Stimulated activated CD8-positive, alpha-beta memory T cell treated with anti-CD3 and anti-CD28 coated beads, Interleukin-15, amount 100 ng/mL, for 24 hours (primary cell): ENCODE results near the gene IKZF2.

Experiments used
- DNase-seq: peaks from one replicate; pipeline ENCODE4 v3.0.0-alpha.2; 2020; ENCODE audit warnings: low read depth

The IKZF2 gene

DNA sequence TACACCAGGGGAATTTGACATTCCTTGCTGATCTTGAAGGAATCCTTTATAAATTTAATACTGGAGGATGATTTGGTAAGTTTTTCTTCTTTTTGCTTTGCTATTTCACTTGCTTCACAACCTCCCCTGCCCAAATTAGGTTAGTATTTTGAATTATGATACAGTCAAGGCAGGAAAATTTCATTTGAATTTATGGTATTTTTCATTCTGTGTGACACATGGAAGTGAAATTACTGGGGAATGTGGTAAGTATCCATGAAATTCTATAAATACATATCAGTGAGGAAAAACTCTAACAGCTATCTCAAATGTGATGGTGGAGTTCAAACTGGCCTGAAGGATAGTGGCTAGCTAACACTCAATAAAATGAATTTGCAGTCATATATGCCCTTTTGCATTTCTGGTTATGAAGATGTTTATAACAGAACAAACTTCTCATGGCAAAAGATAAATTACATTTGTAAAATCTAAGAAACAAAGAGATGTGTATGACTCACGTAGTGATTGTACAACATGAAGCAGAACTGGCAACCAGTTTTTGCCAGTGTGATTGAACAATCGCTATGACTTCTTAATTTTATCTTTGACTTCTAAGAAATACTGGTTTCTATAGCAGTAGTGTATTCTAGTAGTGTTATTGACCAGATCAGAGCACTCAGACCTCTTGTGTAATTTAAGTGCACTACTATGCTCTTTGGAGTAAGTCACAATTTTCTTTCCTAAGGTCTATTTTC lies 152.6 kb downstream of the IKZF2 start:
- DNase-seq: no peak

DNA sequence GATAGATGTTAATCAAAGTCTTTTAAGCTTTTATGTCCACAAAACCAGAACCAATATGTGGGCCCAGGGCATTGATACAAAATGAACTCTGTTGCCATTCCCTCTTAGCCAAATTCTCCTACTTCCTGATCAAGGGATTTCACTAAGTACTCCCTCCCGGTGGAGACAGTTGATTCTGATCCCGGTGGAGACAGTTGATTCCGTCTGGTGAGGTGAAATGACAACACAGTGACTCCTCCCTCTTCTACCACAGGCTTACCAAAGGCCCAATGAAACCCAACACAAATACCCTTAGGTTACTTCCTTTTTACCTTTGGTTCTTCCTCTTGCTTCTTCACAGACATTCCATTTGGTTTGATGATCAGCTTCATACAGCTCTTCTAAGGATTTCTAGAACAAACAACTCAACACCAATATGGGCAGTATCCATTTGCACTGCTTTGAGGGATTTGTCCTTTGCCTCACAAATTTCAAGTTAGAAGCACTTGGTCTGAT lies 153.8 kb downstream of the IKZF2 start:
- no peak for DNase-seq

DNA sequence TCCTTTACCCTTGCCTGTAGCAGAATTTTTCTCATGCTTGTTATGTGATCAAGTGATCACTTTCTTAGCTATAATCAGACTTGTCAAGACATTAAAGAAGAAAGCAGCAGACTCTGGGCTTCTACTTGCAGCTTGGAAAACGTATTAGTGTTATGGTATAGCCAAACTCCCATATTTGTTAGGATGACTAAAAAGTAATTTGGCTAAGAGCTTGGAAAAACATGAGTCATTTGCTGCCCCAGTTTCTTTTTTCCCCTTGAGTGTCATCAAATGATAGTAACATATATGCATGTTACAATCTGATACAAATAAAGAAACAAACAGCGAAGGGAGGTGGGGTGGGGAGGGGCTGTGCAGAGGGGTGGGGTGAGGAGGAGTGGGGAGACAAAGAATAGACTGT lies 155.5 kb downstream of the IKZF2 start:
- no peak for DNase-seq

DNA sequence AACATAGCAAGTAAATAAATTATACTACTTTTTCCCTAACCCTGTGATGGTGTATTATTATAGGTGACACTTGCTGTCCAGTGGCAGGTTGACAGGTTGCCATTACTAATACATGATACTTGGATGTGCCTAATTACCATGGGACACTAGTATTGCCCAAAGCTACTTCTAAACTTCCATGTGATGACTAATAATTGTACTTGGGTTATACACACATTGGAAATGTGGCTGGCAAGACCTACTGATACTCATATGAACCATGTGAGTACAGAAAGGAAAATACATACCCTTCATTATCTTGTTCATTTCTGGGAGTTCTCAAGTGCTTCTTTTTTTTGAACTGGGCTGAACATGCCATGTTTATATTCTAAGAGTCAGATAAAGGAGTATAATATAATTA lies 156.4 kb downstream of the IKZF2 start:
- no peak for DNase-seq

DNA sequence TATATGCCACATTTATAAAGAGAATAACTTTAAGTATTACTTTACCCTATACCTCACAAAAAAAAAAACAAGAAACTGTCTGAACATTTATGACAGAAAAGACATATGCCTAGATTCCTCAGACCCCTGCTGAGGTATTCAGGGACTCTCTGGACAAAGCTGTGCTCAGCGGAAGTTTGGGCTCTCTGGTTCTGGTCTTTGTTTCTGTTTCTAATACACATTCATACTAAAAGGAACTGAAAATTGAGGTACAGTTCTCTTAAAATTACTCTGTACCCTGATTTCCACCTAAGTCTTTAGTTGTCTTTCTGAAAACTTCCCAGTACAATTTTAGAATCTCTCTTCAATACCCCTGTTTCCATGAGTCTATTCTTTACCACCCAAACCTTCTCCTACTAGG lies 160.3 kb downstream of the IKZF2 start:
- DNase-seq: no peak

DNA sequence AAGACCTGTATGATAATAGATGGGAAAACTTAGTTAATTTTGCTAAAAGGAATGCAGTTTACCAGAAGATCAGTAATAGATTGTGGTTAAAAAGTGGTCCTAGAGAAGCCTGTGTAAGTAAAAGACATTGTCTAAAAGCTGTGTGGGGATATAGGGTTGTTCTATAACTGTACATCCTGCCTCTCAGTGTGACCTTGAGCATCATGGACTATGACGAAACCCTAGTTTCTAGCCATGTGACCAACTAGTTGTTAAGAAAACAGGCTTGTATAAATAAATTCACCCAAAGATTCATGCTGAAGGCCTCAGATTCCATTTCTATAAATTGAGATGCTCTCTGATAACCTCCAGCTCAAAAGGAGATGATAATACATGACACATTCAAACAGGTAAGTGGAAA lies 160.7 kb downstream of the IKZF2 start:
- DNase-seq: no peak

DNA sequence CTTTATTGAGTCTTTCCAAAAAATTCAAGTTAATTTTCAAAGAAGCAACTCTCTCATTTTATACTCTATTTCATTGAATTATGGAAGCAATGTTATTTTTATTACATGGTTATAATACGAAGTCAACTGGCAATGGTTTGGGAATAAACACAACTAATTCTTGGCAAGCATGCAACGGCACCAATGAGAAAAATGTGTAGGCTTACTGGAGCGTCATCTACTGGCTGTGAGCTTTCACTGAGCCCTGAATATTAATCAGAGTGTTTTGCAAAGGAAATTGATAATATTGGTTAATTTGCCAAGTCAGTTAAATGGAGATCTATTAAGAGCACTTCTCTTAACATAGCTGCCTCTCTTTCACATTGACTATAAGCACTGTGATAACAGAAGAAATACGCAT lies 163.9 kb downstream of the IKZF2 start:
- DNase-seq: no peak

DNA sequence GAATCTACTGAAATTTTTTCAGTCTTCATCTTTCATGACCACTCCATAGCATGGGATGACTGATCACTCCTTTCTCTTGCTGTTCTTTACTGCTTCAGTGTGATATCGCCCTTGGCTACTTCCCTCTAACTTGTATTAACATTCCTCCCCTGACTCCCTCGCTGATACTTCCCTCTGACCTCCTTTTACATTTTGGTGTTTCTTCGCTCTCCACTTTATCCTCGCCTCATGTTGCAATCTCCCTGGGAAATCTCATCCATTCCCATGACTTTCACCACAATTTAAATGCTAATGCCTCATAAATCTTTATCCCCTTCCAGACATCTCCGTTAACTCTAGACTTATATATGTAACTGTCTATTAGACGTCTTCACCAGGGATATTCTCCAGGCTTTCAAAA lies 167.3 kb downstream of the IKZF2 start:
- DNase-seq: no peak

DNA sequence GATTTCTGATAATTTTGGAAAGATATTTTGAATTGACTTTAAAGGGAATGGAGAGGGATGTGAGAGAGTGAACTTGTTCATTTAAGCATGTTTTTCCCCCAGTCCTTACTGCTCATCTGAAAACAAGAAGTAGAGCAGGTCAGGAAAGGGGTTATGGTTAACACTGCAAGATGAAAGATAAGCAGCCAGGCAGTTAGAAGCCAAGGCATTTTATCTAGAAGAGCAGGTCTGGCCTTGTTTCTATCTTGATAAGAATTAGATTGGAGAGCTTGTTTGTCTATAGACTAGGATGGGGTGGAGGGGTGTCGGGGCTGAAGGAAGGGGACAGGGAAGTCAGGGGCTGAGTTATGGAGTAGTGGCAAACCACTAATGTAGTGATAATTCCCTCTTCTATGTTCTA lies 171.6 kb downstream of the IKZF2 start:
- DNase-seq: no peak

DNA sequence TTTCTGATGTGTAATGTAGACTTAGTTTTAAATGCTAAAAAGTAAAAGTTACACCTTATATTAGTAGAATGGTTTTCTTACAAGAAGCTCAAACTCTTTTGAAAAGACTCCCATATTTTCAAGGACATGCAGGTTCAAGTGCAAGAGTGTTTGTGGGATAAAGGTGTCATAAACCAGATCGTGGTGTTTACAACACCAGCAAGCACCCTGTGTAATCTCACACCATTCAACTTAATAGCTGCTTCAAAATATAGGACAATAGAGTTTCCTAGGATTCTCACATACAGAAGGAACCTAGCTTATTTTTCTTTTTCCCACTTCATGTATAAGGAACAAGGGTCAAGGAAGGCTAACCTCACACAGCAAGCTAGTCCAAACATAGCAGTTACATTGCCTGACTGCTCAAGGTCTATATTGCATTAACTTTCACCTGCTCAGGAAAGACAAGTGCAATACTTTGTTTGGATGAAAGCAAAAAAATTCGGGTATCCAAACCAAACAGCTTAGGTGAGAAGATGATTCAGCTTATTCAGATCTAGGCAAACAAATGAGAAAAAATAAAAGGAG lies 172.3 kb downstream of the IKZF2 start:
- no peak for DNase-seq

DNA sequence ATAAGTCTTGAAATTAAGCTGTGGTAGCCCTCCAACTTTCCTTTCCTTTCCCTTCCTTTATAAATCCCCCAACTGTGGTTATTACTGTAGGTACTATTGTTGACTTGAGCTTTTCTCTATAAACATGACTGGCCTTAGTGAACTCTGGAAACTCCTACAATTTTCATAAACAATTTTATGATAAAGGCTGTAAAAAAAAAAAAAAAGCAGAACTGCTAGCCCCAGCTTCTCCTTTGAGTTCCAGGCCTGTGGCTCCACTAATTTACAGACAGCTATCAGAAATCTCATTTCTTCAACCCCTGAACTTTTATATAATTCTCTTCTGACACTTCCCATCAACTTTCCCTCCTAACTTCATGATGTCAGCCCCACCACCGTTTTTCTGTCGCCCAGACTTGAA lies 174.3 kb downstream of the IKZF2 start:
- no peak for DNase-seq

DNA sequence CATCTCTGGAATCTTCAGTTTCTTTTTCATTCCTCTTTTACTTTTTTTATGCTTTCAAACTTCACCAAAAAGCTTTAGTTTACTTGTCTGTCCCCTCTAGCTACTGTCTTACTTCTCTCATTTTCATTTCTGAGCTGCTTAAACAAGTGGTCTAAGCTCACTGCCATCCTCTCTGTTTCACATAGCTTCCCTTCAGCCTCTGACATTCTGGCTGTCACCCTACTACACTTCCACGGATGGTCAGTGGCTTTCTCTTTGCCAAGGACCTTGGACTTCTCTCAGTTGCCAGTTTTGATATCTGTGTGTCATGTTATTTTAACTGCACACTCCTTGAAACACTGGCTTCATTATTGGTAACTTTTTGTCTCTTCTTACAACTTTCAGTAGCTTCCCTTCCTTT lies 176.1 kb downstream of the IKZF2 start:
- no peak for DNase-seq

DNA sequence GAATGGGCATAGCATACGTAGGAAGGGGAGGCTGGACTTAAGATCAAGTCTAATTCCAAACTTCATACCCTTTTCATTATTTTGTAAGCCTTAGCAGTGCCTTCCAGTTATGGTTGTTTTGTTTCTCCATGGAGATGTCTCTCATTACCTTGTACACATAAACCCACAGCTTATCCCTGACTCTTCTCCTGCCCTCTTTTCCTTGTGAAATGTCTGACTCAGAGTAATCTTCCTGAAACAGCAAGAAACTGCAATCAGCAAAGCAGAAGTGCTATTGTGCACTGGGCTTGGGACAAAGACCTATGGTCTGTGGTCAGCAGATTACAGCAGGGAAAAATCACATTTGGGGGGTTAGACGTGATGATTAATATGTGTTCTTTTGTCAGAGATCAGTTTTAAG lies 176.7 kb downstream of the IKZF2 start:
- DNase-seq: no peak

DNA sequence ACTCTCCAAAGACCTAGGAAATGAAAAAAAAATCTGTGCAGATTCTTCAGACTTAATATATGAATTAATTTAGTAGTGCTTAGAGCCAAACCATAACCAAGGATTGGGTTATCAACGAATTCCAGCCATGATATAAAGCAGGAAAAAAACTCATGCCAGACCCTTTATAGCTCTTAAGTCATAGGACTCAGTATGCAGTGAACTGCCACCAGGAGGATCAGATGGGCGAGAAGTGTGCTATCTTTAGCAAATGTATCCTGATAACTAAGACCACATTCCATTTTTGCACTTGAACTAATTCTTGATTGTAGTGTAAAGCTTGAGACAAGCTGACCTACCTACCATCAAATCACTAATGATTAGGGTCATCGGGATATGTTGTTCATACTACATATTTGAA lies 178.1 kb downstream of the IKZF2 start:
- no peak for DNase-seq

DNA sequence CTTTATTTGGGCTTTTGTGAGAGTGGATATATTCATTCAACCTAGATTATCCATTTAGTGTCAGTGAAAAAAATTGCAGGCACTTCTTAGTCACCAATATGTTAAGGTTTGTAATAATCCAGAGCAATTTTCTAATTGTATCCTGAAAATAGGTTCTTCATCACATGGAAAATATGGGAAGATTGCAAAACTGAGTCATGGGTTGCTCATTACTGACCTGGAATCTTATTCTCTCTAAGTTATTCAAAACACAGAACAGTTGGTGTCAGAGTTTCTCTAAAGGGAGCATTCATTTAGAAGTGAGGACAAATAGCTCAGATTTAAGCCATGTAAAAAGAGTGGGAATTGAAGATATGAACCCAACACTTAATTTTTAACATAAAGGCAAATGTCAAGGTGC lies 181.3 kb downstream of the IKZF2 start:
- DNase-seq: no peak

DNA sequence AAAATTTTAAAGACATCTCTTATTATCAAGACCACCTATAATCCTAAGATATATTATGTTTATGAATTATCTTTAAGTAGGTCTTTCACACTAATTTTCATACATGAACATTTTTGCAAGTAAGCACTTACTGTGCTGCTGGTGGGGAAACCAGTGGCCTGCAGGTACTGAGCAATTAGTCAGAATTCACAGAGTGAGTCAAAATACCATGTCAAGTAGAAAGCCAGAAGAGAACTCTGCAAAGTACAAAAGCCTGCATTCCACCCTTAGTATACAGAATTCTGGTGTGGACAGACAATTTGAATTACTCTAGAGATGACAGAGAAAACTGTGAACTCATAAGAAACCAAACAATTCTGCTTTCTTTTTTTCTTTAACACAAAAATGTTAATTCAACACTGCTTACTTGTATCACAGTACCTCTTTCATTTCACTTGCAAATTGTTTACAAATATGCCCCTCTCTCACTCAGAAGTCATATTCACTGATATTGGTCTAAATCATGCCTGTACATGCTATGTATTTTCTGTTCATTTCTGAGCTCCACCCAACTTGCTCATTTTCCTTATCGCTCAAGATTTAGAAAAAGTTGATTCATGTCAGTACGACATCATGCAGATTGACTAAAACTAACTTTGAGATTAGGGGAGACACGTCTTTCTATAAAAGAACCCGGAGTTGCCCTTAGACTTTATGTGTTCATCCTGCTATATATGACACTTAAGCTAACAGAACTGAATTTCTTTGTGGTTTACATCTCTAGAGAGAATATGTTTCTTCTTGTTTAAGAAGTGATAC lies 182.9 kb downstream of the IKZF2 start:
- no peak for DNase-seq

DNA sequence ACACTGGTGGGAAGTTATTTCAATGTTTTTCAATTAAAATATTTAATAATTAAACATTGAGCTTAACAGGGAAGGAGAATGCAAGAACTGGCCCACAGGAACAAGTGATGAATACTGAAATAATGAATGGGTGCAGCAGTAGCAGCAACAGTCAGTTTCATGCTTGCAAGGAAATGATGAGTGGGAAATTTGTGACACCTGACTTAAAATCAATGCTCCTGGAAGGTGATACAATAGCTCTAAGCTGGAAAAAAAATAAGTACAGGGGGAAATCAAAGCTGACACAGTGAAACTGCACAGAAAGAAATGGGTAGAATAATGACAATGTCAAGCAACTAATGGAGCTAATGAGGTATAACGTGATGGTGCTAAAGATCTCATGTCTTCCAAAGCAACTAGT lies 184.5 kb downstream of the IKZF2 start:
- DNase-seq: no peak

DNA sequence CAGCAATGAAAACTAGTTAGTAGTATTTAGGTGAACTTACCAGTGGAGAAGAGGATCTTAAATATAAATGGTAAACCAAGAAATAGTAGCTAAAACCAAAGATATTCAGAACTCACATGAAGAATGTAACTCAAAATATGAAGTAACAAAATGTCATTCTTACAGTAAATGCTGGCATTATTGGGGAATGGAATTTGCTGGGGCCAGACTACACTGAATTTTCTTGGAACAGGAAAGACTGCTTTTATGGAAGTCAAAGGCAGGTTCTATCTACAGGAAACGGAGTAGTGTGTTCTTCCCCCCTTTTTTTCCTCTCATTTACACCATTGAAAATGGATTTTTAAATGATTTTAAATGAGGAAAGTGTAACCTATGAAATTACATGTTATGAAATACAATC lies 188.7 kb downstream of the IKZF2 start:
- no peak for DNase-seq

DNA sequence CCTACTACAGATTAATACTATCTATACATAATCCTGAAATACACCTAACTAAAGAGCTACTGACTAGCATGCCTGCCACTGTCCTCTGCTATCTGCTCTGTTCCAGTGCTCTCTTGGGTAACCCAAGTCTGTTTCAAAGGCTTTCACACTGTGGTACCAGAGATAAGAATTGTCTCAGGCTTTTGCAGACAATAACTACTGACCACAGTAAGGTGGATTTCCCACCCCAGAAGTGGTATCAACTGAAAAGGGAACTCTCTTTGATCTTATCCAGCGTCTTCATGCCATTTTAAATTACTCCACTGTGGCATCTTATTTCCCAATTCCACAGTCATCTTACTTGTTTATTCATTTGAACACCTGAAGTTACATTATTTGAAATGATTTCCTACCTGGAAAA lies 190.2 kb downstream of the IKZF2 start:
- no peak for DNase-seq

DNA sequence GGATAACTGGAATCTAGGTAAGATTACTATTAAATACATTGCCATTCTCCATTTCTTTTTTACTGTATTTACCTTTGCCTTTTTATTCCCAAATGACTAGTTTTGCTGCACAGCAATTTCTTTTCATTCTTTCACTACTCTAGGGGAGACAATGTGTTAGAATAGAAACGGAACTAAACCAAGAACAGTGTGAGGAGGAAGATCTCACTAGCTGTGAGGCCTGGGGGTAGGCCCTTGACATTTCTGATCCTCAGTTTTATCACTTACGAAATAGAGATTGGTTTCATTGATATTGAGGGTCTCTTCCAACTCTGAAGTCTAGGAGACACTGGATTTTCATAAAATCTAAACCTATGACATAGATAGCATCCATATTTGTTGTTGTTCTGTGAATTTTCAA lies 191.1 kb downstream of the IKZF2 start:
- no peak for DNase-seq

DNA sequence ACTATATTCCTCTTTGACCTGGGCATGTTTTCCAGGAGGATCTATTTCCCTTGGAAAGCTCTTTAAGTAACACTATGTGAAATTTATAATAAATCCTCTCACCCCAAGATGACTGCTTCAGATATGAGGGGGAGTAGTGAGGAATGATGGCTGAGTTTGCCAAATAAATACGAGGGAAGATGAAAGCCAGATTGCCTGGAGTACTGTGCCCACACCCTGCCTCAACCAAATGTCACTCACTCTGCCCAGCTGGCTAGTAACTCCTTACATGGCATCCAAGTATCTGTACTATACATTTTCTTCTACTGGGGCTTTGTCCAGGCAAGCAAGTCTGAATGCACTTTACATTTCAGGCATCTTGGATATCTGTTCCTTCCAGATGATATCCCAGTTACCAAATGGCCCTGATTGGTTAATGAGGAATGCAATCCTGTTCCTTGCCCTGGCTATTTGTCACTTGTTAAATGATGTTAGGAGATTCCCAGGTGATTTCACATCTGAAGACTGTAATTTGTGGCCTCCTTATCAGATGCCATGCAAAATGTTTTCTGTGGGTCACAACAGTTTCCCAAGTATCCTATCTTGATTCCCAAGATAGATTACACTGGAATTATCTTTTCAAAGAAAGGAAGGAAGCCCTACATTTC lies 191.8 kb downstream of the IKZF2 start:
- DNase-seq: no peak

DNA sequence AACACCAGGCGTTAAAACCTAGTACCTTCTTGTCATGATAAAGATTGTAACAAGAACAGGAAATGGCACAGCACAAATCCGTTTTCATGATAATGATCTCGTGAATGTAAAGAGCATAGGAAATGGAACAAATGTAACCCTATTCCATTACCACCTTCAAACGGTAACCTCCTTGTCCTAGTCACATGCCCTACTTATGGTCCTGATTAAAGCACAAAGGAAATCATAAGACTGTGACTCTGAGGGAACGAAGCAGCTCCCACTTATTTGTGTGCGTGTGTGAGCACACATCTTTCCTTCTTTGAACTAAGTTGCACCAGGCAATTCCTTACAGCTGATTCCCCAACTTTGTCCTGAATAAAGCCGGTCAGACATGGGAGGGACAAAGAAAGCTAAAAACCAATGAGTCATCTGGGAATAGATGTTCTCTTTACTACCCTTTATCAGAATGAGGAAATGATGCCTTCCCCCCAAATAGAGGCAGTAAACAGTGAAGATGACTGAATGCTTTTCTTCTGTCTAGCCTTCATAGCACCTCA lies 192.6 kb downstream of the IKZF2 start:
- DNase-seq: no peak

DNA sequence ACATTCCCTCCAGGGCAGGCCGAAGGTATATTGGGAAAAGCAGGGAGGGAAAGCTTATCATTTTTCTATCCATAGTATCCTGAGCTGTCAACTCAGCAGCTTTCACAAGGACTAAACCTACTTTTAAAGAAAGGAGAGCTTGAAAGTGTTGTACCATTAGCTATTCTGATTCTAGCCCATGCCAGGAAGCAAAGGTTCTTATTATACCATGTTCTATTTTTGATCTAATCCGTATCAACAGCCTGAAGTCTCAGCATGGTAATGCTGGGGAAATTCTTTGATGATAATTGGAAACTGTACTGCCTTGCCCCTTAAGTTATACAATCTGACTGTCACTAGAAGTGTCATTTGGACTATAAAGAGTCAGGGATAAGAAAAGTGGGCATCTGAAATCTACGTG lies 193.3 kb downstream of the IKZF2 start:
- no peak for DNase-seq
